GM23338 (cell line): Measurements from ENCODE around the gene MYOCD.

Experiments
- EZH2 ChIP-seq: fragments of 200-600 bp; sonication (generic); IDR thresholded peaks from one replicate; pipeline ENCODE4 v1.8.0; 2017; ENCODE audit warnings: antibody characterized with exemption, mild to moderate bottlenecking, low read depth; ENCODE audit not compliant: unreplicated experiment
- EZH2phosphoT487 ChIP-seq: fragments of 200-600 bp; sonication (generic); IDR thresholded peaks from one replicate; pipeline ENCODE4 v1.8.1; 2018; ENCODE audit warnings: antibody characterized with exemption; ENCODE audit not compliant: unreplicated experiment
- JUNB ChIP-seq: IDR thresholded peaks from one replicate; pipeline ENCODE4 v1.6.1; 2016; ENCODE audit warnings: antibody characterized with exemption; ENCODE audit not compliant: unreplicated experiment
- POLR2AphosphoS5 ChIP-seq: IDR thresholded peaks from 2 replicates; pipeline ENCODE4 v1.6.1; 2016; ENCODE audit warnings: antibody characterized with exemption, low read depth
- STAT1 ChIP-seq: IDR thresholded peaks from one replicate; pipeline ENCODE4 v1.6.1; 2016; ENCODE audit warnings: antibody characterized with exemption; ENCODE audit not compliant: unreplicated experiment
- TF ChIP-seq, protein P1 (sequence below), 2 experiments: fragments of 200-600 bp in 1 of 2; sonication (generic) in 1 of 2; conservative IDR thresholded peaks; 2 replicates each; pipeline versions ENCODE4 v1.5.1 to v1.6.1; 2016 to 2017; ENCODE audit warnings: antibody characterized with exemption in 2 of 2, low read depth in 2 of 2, mild to moderate bottlenecking in 2 of 2, moderate library complexity in 1 of 2
- TF ChIP-seq, protein P2 (sequence below): IDR thresholded peaks from one replicate; pipeline ENCODE4 v1.6.1; 2018; ENCODE audit warnings: antibody characterized with exemption; ENCODE audit not compliant: unreplicated experiment
- TF ChIP-seq, protein P3 (sequence below): IDR thresholded peaks from 2 replicates; pipeline ENCODE4 v1.6.1; 2016; ENCODE audit warnings: antibody characterized with exemption

DNA sequence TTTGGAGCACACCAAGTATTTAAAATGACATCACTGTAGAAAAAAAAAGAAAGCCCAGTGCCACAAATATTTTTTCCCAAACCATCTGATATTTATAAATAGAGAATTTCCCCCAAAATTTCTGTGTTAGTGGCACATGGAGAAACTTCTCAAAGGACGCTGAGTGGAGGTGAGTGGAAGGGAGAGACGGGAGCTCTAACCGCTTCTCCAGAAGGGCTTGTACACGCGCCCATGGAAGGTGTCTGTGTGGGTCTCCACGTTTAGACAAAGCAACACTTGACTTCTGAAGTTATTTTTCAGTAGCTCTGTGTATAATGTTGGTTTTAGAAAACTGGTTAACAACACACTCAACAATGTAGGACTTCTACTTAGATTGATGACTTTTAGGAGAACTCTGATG lies 1.0 kb downstream of the MYOCD start:
- TF ChIP-seq, protein P1, sequence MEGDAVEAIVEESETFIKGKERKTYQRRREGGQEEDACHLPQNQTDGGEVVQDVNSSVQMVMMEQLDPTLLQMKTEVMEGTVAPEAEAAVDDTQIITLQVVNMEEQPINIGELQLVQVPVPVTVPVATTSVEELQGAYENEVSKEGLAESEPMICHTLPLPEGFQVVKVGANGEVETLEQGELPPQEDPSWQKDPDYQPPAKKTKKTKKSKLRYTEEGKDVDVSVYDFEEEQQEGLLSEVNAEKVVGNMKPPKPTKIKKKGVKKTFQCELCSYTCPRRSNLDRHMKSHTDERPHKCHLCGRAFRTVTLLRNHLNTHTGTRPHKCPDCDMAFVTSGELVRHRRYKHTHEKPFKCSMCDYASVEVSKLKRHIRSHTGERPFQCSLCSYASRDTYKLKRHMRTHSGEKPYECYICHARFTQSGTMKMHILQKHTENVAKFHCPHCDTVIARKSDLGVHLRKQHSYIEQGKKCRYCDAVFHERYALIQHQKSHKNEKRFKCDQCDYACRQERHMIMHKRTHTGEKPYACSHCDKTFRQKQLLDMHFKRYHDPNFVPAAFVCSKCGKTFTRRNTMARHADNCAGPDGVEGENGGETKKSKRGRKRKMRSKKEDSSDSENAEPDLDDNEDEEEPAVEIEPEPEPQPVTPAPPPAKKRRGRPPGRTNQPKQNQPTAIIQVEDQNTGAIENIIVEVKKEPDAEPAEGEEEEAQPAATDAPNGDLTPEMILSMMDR (conservative IDR thresholded peaks at IDR 0.05; ENCODE audit: low read depth in 2 of 2) = no peak
- TF ChIP-seq, protein P2, sequence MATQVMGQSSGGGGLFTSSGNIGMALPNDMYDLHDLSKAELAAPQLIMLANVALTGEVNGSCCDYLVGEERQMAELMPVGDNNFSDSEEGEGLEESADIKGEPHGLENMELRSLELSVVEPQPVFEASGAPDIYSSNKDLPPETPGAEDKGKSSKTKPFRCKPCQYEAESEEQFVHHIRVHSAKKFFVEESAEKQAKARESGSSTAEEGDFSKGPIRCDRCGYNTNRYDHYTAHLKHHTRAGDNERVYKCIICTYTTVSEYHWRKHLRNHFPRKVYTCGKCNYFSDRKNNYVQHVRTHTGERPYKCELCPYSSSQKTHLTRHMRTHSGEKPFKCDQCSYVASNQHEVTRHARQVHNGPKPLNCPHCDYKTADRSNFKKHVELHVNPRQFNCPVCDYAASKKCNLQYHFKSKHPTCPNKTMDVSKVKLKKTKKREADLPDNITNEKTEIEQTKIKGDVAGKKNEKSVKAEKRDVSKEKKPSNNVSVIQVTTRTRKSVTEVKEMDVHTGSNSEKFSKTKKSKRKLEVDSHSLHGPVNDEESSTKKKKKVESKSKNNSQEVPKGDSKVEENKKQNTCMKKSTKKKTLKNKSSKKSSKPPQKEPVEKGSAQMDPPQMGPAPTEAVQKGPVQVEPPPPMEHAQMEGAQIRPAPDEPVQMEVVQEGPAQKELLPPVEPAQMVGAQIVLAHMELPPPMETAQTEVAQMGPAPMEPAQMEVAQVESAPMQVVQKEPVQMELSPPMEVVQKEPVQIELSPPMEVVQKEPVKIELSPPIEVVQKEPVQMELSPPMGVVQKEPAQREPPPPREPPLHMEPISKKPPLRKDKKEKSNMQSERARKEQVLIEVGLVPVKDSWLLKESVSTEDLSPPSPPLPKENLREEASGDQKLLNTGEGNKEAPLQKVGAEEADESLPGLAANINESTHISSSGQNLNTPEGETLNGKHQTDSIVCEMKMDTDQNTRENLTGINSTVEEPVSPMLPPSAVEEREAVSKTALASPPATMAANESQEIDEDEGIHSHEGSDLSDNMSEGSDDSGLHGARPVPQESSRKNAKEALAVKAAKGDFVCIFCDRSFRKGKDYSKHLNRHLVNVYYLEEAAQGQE = no peak
- no peak for TF ChIP-seq EZH2
- TF ChIP-seq JUNB = no peak
- TF ChIP-seq EZH2phosphoT487 = no peak
- no peak for TF ChIP-seq POLR2AphosphoS5
- no peak for TF ChIP-seq STAT1
- TF ChIP-seq, protein P3, sequence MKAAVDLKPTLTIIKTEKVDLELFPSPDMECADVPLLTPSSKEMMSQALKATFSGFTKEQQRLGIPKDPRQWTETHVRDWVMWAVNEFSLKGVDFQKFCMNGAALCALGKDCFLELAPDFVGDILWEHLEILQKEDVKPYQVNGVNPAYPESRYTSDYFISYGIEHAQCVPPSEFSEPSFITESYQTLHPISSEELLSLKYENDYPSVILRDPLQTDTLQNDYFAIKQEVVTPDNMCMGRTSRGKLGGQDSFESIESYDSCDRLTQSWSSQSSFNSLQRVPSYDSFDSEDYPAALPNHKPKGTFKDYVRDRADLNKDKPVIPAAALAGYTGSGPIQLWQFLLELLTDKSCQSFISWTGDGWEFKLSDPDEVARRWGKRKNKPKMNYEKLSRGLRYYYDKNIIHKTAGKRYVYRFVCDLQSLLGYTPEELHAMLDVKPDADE = no peak
